MM.1S (cell line): ENCODE measurements around the gene SPACA9.

Experiments
- EZH2 ChIP-seq: fragments of 300-600 bp; sonication (generic); optimal IDR thresholded peaks from 2 replicates; pipeline ENCODE3; 2017; ENCODE audit warnings: low read depth, mild to moderate bottlenecking, antibody characterized with exemption, low read length, mixed read lengths
- EZH2phosphoT487 ChIP-seq: fragments of 300-600 bp; sonication (generic); IDR thresholded peaks from 2 replicates; pipeline ENCODE4 v1.6.1; 2018; ENCODE audit warnings: antibody characterized with exemption, low read length
- TF ChIP-seq, protein P1 (sequence below): fragments of 300-600 bp; sonication (generic); IDR thresholded peaks from 2 replicates; pipeline ENCODE4 v1.5.1; 2016; ENCODE audit warnings: antibody characterized with exemption, low read length, mixed read lengths

DNA sequence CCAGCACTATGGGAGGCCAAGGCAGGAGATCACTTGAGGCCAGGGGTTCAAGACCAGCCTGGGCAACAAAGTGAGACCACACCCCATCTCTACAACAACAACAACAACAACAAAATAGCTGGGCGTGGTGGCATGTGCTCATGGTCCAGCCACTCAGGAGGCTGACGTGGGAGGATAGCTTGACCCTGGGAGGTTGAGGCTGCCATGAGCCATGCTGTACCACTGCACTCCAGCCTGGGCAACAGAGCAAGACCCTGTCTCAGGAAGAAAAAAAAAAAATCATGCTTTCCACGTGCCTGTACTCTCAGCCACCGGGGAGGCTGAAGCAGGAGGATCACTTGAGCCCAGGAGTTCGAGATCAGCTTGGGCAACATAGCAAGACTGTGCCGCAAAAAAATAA is 36.2 kb downstream of the SPACA9 start:
- TF ChIP-seq, protein P1, sequence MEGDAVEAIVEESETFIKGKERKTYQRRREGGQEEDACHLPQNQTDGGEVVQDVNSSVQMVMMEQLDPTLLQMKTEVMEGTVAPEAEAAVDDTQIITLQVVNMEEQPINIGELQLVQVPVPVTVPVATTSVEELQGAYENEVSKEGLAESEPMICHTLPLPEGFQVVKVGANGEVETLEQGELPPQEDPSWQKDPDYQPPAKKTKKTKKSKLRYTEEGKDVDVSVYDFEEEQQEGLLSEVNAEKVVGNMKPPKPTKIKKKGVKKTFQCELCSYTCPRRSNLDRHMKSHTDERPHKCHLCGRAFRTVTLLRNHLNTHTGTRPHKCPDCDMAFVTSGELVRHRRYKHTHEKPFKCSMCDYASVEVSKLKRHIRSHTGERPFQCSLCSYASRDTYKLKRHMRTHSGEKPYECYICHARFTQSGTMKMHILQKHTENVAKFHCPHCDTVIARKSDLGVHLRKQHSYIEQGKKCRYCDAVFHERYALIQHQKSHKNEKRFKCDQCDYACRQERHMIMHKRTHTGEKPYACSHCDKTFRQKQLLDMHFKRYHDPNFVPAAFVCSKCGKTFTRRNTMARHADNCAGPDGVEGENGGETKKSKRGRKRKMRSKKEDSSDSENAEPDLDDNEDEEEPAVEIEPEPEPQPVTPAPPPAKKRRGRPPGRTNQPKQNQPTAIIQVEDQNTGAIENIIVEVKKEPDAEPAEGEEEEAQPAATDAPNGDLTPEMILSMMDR = no peak
- TF ChIP-seq EZH2phosphoT487 (no peak), EZH2 (no peak)
